Ramos (cell line): Measurements from ENCODE around the gene OR2V1.
"Not testable (repeated sequence)": the region's sequence is repeated elsewhere in the genome, so short reads cannot be mapped to it uniquely, and the experiment has no call there.

ENCODE experiments used
- in situ Hi-C: fragments of 300-500 bp; cut with MboI; formaldehyde crosslinking; loops from one replicate; pipeline ENCODE4 v1.14.3; 2022; ENCODE audit warnings: low sequenced_read_pairs; ENCODE audit not compliant: unreplicated experiment

The OR2V1 gene

DNA sequence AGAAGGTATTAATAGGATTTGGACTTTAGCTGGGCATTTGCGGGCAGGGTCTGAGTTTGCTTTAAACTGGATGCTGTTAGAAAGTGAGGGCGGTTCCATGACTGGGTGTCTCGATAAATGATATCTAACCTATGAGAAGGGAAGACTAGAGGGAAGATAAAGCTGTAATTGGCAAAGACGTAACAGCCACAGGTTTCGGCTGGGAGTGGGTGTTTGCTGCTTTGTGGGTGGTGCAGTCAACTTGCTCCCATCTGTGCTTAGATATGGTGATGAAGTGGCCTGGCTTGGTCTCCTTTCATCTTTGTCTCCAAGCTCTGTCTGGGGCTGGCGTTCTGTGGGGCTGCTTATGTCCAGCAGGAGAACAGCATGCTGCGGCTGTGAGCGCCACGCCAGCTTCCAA, 23.3 kb downstream of the OR2V1 start:
- in situ Hi-C loops, result no loop called here

DNA sequence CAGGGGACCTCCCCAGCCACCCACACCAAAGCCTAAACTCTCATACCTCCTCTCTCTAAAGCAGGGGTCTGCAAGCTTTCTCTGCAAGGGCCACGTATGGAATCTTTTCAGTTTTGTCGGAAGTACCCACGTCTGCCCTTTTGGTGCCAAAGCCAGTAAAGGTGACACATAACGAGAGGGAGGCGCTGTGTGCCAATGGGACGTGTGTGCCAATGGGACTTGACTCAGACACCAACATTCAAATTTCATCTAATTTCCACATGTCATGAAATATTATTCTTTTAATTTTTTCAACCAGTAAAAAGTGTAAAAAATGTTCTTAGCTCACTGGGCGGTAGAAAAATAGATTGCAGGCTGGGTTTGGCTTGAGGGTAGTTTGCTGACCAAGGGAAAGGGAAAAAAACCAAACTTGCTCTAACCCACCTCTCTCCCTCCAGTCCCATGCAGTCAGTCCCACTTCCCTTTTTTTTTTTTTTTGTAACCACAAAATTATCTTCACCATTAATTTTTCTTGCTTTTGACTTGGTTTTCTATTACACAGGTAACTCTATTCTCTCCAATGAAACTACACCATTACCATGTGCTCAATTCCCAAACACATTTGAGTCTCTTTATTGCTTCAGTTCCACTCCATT, 25.5 kb downstream of the OR2V1 start:
- in situ Hi-C loops, result no loop called here

DNA sequence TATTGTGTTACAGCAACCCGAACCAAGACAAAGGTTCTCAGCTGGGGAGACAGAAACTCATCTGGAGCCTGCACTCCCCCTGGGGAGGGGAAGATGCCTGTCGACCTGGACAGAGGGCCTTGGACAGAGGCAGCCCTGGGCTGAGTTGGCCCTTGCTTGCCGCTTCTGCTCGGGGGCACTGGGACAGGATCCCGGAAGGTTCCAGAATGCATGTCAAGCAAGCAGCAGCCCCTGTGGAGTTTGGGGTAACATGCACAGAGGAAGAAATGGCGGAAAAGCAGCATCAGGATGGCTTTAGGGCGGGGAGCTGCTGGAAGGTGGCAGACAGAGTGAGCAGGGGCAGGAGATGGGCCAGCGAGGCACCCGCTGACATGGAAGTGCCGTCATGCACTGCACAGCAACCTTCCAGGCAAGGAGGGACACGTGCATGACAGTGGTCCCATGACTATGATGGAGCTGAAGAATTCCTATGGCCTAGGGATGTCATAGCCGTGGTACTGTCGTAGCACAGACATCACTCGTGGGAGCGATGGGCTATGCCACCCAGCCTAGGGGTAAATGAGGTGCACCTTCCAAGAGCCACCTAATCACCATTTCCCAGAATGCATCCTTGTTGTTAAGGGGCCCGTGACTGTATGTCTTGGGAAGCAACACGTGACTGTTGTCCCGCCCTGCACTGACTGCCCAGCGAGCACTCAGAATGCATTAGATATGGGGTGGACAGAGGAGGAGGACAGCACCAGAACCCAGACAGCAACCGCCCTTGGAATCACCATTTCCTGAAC, 26.2 kb downstream of the OR2V1 start:
- in situ Hi-C loops, result not testable (repeated sequence)

DNA sequence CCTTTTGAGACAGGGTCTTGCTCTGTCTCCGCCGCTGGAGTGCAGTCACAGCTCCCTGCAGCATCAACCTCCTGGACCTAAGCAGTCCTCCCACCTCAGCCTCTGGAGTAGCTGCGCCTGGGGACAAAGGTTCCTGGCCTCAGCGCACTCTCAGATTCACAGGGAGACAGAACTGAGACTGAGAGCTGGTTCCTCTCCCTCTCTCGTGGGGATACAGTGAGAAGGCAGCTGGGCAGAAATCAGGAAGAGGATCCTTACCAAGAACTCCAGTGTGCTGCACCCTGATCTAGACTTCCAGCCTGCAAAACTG, 26.8 kb downstream of the OR2V1 start:
- in situ Hi-C loops, result not testable (repeated sequence)

DNA sequence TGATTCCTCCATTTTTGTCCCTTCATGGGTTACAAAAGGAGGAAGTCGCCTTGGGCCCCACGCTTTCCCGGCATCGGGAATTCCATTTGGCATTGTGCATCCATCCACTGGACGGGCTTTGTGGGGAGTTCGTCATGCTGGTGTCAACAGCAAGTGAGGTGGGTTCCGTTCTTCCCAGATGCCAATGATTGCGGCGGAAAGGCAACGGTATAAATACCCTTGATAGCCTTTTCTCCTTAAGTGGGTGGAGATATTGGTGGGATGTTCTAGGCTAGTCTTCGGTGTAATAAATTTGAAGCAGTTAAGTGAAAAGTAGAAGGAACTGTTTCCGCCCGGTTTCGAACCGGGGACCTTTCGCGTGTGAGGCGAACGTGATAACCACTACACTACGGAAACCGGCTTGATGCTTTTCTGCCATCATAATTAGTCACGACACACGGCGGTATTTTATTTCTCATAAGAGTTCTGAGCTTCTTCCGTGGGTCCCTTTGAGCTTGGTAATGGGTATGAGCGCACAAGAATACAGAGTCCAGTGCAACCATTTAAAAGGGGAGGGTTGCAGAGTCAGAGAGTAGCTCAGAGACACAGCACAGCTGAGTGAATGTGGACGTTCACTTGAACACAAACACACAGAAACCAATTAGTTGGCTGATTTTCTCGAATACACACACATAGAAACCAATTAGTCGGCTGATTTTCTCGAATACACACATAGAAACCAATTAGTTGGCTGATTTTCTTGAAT, 28.9 kb downstream of the OR2V1 start:
- in situ Hi-C loops, result not testable (repeated sequence)

DNA sequence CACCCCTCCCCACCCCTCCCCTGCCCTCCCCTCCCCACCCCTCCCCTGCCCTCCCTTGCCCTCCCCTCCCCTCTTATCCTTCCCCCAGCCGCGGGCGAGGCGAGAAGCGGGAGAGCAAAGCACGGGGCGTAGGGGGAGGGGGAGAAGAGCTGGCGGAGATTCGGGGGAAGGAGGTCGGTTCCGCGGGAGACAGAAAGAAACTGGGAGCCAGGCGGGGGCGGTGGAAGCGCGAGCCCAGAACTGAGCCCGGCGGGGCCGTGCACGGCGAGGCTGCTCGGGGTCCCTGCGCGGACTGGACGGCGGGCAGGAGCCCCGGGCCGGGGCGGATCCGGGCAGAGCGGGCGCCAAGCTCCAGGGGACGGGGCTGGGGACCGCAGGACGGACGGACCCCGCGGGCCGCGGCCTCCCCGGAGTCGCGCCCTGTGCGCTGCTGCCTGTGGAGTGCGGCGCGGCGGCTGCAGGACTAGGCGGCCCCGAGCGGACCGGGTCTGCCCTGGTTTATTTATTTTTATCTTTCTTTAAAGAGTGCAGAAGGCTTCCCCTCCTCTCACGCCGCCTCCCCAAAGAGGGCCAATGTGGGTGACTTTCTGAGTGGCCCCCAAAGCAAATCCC, 29.8 kb downstream of the OR2V1 start:
- in situ Hi-C loops, result not testable (repeated sequence)

DNA sequence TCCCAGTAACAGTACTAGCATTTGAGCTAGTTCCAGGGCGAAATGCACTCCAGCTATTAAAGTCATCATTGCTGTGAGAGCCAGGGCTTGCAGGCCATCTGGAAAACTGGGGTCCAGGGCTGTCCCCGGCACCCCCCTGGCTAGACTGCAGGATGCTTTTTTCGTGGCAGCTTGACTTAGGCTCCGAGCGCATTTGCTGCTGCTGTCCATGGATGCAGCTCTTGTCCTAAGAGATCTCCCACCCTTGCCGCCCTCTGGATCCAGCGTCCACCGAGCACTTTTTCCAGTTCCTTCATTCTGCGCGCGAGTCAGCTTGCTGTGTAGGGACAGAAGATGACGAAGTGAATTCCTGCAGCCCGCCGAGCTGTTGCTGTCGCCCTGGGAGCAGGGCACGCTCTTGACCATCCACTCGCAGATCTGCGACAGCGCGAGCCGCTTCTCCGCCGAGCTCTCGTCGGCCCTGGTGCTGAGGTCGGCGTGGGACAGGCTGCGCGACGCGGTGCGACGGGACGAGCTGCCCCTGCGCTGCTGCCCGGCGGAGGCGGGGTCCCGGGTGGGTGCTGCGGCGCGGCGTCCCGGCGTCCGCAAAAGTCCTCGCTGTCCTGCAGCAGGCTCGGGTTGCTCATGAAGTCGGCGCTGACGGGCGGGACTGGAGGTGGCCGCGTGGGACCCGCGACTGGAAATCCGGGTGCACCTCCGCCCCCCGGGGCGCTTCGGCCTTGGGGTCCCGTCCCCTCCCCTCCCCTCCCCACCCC, 30.7 kb downstream of the OR2V1 start:
- in situ Hi-C loops, result no loop called here

DNA sequence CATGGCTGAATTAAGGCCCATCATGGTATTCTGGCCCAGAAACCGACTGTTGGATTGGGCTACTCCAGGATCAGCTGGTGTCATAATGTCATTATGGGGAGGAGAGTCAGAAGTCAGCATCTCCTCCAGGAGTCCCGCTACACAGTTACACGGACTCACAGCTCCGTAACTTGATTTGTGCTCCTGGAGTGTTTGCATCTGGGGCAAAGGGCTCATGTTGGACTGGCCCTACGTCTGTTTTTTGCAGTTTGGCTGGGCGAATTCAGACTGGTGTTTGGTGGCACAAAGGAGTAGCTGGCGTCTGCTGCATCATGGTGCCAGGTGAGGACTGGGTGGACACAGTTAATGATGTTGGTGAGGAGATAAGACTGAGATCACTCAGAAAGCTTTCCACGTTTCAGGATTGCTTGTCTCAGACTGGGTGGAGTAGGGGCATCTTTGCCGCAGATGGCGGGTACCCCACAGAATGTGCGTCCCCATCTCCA, 31.3 kb downstream of the OR2V1 start:
- in situ Hi-C loops, result no loop called here

DNA sequence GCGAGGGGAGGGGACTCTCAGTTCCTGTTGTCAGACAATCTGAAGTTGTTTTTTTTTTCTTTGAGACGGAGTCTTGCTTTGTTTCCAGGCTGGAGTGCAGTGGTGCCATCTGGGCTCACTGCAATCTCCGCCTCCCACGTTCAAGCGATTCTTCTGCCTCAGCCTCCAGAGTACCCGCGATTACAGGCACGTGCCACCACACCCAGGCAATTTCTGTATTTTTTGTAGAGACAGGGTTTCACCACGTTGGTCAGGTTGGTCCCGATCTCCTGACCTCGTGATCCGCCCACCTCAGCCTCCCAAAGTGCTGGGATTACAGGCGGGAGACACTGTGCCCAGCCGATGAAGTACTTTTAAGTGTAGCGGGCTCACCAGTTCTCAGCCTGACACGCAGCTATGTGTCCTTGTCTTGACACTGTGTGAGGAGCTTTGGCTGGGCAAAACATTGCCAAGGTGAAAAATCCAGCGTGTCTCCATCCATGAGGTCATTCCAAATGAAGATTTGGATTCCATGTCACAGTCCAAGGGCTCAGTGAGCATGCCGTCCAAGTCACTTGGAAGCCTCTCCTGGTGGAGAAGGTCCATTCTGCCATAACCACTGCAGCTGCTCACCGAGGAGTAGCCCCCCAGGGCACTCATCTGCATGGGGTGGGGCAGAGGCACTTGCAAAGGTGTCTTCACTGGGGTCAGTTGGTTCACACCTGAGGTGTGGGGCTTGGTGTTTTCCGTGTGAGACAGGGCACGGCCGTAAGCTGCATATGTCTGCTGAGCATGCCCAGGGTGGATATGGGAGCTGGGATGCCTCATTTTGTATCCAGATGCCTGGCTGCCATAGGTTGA, 32.0 kb downstream of the OR2V1 start:
- in situ Hi-C loops, result no loop called here

DNA sequence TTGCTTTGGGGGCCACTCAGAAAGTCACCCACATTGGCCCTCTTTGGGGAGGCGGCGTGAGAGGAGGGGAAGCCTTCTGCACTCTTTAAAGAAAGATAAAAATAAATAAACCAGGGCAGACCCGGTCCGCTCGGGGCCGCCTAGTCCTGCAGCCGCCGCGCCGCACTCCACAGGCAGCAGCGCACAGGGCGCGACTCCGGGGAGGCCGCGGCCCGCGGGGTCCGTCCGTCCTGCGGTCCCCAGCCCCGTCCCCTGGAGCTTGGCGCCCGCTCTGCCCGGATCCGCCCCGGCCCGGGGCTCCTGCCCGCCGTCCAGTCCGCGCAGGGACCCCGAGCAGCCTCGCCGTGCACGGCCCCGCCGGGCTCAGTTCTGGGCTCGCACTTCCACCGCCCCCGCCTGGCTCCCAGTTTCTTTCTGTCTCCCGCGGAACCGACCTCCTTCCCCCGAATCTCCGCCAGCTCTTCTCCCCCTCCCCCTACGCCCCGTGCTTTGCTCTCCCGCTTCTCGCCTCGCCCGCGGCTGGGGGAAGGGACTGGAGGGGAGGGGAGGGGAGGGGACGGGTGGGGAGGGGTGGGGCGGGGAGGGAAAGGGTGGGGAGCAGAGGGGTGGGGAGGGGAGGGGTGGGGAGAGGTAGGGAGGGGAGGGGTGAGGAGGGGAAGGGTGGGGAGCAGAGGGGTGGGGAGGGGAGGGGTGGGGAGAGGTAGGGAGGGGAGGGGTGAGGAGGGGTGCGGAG, 33.0 kb downstream of the OR2V1 start:
- in situ Hi-C loops, result not testable (repeated sequence)

DNA sequence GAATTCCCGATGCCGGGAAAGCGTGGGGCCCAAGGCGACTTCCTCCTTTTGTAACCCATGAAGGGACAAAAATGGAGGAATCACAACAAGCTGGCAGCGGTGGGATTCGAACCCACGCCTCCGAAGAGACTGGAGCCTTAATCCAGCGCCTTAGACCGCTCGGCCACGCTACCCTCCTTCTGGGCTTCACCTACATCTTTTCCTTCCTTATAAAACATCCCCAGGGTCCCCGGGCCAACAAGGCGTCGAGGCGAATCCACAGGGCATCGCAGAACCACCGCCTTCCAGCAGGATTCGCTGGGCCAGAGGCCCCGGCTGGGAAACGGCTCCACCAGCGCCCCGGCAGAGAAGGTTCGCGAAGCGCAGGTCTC, 33.6 kb downstream of the OR2V1 start:
- in situ Hi-C loops, result not testable (repeated sequence)

DNA sequence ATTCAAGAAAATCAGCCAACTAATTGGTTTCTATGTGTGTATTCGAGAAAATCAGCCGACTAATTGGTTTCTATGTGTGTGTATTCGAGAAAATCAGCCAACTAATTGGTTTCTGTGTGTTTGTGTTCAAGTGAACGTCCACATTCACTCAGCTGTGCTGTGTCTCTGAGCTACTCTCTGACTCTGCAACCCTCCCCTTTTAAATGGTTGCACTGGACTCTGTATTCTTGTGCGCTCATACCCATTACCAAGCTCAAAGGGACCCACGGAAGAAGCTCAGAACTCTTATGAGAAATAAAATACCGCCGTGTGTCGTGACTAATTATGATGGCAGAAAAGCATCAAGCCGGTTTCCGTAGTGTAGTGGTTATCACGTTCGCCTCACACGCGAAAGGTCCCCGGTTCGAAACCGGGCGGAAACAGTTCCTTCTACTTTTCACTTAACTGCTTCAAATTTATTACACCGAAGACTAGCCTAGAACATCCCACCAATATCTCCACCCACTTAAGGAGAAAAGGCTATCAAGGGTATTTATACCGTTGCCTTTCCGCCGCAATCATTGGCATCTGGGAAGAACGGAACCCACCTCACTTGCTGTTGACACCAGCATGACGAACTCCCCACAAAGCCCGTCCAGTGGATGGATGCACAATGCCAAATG, 34.1 kb downstream of the OR2V1 start:
- in situ Hi-C loops, result not testable (repeated sequence)

DNA sequence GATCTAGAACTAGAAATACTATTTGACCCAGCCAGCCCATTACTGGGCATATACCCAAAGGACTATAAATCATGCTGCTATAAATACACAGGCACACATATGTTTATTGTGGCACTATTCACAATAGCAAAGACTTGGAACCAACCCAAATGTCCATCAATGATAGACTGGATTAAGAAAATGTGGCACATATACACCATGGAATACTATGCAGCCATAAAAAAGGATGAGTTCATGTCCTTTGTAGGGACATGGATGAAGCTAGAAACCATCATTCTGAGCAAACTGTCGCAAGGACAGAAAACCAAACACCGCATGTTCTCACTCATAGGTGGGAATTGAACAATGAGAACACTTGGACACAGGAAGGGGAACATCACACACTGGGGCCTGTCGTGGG, 35.8 kb downstream of the OR2V1 start:
- in situ Hi-C loops, result not testable (repeated sequence)

DNA sequence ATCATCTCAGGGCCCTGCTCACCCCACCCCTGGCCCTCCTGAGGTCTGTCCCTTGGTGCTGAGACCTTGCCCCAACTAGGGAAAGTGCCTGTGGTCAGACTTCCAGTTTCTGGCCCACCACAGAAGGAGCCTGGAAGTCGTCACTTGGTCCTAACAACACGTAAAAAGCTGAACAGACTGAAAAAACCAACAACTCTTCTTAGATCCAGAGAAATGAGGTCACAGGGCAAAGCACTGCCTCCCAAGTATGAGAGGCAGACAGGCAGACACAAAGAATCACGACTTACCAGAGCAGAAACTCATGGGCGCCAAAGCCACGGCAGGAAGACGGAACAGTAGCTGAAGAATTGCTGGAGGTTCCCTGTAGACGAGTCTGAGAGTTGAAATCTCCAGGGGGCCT, 38.5 kb downstream of the OR2V1 start:
- in situ Hi-C loops, result no loop called here

DNA sequence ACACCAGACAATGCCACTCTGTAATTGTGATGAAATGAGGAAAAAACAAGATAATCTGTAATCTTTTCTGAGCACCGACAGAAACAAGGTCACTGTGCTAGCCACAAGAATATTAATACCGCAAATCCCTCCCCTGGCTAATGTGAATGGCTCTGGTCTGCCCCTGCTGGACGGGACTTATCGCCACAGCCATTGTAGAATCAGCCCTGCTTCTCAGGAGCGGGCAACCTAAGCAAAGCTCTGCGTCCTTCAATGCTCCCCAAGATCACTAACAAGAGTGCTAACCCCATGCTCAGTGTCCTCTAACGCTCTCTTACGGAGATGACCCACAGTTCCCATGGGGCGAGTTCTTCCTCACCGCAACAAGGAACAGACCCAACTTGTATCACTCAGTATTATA, 42.7 kb downstream of the OR2V1 start:
- in situ Hi-C loops, result no loop called here

DNA sequence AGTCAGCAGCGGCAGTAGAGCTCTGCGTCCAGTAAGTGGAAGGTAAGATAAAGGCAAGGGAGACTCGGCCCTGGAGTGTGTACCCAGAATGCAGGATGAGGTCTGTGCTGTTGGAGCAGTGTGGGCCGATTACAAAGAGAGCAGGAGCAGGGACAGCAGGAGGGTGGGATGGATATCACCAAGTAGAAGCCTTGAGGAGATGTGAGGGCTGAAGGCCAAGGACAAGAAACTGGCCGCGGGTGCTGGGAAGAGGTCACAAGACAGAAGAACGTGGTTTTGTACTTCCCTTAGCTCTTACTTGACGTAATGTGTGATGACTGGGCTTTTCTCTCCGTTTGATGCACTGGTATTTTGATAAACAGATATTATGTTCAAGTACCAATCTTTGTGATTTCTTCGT, 43.7 kb downstream of the OR2V1 start:
- in situ Hi-C loops, result no loop called here

DNA sequence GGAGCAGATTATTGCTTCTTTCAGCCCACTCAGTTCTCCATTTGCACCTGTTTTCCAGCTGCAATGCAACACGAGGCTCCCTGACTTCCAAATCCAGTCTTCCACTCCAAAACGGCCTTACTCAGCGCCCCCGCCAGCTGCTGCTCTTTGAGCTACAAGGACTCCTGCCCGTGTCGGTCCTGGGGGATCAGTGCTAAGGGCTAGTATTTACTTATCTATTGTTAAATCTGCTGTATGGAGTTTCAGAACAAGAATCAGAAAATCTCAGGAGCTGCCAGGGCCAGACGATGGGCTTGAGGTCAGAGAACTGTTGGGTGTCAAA, 44.1 kb downstream of the OR2V1 start:
- in situ Hi-C loops, result no loop called here
